ENCODE results near the gene PABPN1L.

Gene PABPN1L, protein sequence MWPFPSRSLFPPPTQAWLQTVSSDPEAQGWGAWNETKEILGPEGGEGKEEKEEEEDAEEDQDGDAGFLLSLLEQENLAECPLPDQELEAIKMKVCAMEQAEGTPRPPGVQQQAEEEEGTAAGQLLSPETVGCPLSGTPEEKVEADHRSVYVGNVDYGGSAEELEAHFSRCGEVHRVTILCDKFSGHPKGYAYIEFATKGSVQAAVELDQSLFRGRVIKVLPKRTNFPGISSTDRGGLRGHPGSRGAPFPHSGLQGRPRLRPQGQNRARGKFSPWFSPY

DNA sequence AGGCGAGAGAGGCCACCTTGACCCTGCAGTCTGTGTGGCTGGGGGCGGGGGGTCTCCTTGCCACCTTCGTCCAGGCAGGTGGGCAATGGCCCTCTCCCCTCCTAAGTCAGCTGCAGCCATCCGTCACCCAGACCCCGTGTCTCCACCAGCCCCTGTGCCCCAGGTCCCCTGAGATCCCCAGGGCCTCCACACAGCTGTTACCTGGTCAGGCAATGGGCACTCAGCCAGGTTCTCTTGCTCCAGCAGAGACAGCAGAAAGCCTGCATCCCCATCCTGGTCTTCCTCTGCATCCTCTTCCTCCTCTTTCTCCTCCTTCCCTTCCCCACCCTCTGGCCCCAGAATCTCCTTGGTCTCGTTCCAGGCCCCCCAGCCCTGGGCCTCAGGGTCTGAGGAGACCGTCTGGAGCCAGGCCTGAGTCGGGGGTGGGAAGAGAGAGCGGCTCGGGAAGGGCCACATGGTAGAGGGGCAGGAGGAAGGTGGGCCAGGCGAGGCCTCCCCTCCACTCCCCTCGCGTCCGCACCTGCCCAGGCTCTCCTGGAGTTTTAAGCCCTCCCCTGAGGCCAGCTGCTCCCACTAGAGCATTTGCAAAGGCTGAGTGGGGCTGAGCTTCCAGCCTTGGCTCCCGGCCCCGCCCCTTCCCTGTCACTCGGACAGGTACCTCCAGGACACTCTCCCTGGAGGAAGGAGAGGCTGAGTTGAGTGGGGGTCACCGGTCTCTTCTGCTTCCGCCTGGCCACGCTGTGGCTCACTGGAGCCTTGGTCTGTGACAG lies at the start of gene PABPN1L:
TSS of gene PABPN1L (minus strand) at position 510 of the 770 bp plus-strand sequence. CDS start at position 456, 54 bp downstream.
- DNase-seq = no peak

DNA sequence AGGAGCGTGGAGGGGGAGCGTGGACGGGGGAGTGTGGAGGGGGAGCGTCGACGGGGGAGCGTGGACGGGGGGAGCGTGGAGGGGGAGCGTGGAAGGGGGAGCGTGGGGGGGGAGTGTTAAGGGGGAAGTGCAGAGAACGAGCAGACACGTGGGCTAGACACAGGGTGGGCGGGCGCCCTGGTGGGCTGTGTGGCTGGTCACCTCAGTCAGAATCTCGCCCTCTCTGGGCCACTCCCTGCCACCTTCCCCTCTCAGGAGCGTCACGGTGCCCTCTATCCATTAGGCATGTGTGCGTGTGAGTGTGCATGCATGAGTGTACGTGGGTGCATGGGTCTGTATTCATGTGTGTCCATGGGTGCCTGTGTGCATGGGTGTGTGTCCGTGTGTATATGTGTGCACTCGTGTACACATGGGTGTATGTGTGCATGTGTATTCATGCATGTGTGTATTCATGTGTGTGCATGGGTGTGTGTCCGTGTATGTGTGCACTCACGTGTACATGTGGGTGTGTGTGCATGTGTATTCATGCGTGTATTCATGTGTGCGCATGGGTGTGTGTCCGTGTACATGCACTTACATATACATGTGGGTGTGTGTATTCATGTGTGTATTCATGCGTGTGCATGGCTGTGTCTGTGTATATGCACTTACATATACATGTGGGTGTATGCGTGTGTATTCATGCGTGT lies 49.3 kb upstream of the PABPN1L start:
- DNase-seq = no peak

DNA sequence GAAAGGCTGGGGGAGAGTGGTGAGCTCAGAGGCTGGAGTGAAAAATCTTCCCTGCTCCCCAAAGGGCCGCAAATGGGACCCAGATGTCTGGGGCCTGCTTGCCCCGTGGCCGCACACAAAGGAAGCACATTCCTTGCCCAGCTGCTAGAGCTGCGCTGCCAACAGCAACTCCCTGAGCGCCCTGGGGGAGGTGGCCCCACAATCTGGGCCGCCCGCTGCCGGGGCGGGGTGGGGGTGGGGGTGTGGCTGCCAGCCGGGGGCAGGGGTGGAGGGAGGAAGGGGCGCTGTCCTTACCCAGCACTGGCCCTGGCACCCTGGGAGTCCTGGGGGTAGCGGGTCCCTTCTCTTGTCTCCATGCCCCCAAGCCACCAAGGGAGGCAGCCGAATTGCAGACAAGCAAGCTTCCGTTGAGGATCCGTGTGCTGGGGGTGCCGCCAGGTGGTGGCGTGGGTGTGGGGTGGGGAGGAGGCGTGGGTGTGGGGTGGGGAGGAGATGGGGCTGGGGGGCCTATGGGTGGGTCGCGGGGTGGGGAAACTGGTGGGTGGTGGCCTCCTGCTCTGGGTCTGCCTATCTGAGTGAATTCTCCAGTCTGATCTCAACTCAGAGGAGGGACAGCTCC lies 48.4 kb upstream of the PABPN1L start:
- DNase-seq = no peak

- DNase-seq = no peak
These were observed 47.4 kb upstream of the PABPN1L start for GRCh38 chr16:88913870-88914269.

- DNase-seq = no peak
These were observed 46.6 kb upstream of the PABPN1L start for GRCh38 chr16:88913001-88913612.

- DNase-seq = no peak
These were observed 46.1 kb upstream of the PABPN1L start for GRCh38 chr16:88912556-88912955.

DNA sequence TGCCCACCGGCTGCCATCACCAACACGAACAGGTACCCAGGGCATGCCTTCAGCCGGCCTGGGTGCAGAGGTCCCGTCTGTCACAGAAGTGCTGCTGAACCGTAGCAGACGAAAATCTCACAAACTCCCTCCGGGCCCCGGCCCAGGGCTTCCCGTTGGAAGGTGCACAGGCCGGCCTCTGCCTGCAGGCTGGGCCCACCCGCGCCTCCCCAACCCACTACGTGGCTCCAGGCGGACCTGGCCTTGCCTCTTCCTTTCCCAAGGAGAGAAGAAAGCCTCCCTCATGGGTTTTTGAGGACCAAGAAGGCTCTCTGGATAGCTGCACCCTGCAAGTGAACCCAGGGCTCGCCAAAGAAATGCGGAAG lies 45.5 kb upstream of the PABPN1L start:
- DNase-seq = no peak

DNA sequence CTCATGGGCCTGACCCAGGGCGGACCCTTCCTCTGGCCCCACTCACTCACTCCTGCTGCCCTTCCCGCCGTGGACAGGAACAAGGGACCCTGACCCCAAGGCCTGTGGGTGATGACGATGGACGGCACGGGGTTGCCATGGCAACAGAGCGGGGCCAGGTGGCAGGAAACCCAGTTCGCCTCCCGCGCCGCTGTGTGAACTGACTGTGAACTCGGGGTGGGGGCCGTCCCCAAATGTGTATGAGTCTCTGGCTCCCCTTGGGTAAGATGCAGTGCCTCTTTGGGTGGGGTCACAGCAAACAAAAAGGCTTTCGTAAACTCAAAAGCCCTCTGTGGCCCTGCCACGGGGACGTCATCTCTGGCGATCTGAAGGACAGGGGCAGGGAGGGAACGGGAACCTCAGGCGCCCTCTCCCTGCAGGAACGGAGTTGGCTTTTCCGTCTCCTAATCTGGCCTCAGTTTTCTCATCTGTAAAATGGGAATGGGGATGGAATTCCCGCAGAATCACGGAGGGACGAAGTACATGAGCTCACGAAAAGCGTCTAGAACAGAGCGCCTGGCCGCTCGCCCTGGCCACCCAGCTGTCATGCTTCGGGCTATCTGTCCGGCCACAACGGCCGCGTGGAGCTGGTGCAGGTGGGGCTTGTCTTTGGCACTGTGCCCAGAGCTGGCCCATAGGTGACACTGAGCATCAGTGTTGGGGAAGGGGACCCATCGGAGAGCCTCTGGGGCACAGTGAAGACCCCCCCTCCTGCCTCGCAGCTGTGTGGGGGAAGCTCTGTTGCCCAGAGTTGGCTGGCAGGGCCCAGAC lies 44.9 kb upstream of the PABPN1L start:
- no peak for DNase-seq

DNA sequence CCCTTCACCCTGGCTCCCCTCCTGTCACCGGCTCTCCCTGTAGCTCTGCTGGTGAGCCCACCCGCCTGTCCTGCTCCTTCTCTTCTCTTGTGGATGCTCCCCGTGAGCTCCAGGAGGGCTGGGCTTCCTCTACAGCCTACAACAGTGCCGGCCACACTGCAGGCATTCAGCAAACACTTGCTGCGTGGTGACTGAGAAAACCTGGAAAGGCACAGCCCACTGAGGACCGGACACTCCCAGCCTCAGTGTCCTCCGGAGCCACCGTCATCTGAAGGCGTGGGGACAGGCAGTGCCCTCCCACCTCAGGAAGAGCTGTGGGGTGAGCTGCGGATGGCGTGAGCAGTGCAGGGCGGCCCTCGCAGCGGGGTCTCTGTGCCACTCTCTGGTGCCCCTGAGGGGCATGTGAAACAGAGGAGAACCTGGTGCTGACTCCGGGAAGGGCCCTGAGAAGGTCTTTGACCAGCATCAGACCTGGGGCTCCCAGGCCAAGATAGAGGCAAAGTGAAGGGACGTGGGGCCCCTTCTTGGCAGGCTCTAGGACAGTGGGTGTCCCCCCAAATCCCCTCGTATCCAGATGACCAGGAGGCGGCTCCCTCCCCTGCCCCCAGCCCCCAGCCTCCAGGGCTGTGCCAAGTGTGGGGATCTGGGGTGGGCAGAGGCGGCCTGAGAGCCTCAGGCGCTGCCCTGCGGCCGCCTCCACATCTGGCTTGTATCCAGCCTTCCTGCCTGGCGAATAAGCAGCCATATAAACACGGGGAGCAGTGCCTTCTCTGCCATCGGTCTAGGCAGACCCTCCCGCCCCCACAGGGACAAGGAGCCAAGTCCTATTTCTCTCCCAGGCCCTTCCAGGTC lies 44.0 kb upstream of the PABPN1L start:
- no peak for DNase-seq

- DNase-seq = no peak
These were observed 43.2 kb upstream of the PABPN1L start for GRCh38 chr16:88909431-88910210.

GRCh38 chr16:88908307-88908706 lies 41.8 kb upstream of the PABPN1L start:
- no peak for DNase-seq

GRCh38 chr16:88907768-88908167 lies 41.3 kb upstream of the PABPN1L start:
- no peak for DNase-seq

DNA sequence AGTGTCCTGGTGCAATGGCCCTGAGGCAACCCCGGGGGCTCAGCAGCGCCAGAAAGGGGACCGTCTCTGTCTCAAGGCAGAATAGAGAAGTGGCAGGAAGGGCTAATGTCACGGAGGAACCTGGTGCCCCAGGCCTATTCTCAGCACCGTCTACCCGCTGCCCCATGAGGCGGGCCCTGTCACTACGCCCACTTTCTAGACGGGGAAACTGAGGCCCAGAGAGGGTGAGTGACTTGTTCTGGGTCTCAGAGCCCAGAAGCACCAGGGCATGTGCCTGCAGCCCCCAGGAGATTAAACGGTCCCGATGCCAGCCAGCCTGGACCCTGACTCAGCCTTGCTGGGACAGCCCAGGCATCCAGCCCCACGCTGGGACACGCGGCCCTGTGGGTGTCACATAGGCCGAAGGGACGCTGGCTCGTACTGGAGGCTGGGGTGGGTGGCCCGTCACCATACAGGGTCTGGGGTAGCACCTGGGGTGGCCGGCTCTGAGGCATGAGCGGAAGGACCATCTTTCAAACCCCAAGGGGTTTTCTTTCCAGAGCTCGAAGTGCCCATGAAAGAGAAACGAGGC lies 40.2 kb upstream of the PABPN1L start:
- DNase-seq = no peak

- no peak for DNase-seq
These were observed 39.6 kb upstream of the PABPN1L start for GRCh38 chr16:88906020-88906419.

DNA sequence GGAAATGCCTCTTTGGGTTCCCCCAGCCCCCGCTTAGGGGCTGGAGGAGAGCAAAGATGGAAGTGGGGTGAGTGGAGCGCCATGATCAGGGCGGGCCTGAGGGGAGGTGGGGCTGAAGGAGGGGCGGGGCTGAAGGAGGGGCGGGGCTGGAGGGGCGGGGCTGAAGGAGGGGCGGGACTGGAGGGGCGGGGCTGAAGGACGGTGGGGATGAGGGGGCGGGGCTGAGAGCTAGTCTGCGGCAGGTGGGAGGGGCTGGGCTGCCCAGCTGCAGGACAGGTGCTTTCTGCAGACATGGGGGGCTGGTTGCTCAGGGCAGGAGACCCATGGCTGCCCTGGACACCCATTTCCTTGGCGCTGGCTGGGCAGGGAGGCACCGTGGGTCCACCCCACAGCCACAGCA lies 39.1 kb upstream of the PABPN1L start:
- peak in 1 of 6 experiments; percentile 9 for DNase-seq

DNA sequence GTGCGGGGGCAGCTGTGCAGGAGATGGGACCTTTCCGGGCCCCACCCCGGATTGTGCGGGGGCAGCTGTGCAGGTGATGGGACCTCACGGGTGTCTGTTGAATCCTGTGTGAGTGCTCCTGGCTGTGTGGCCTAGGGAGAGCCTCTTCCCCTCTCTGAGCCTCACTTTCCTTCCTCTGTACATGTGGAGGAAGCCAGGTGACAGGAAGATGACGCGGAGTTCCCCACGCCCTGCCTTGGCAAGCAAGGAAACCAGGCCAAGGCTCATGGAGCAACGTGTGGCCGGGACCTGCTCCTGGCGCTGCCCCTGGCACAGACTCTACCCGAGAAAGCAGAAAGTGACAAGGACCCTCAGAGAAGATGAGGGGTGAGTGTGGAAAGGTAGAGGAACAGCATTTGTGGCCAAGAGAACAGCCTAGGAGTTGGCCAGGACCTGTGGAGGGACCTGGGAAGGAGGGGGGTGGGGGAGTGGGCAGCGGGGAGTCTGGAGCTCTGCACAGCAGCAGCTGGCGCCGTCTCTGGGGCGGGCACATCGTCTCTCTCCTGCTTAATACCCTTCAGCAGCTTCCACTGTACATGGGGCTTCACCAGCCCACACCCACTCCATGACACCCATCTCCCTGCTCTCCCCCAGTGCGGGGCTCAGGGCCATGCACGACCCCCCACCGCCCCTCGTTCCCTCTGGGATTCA lies 38.4 kb upstream of the PABPN1L start:
- DNase-seq = no peak

DNA sequence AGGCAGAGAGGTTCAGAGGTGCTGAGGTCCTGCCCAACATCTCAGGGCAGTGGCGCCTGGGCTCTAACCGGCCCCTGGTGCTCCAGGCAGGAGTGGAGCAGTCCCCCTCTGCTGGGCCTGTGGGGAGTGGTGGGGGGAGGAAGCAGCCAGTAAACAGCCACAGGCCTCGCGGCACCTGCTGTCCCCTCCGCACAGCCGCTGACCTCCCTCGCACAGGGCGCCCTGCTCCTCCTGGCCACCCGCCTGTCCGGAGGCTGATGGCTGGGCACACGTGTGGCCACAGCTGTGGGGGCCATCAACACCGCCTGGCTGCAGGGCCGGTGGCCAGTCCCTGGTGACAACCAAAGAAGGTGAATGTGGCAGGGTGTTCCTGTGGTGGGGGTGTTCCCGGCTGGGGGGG lies 36.8 kb upstream of the PABPN1L start:
- no peak for DNase-seq

DNA sequence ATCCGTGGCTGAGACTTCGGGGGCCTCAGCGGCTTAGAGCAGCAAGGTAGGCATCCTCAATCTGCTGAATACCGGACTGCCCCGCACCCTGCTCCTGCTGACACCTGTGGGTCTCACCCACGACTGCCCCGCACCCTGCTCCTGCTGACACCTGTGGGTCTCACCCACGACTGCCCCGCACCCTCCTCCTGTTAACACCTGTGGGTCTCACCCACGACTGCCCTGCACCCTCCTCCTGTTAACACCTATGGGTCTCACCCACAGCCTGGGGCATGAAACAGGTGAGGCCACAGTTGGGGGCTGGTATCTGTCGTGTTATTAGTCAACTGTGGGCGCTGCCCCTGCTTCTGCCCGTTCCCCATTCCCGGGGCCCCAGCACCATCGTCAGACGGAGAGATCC lies 36.3 kb upstream of the PABPN1L start:
- no peak for DNase-seq

GRCh38 chr16:88901718-88902337 lies 35.4 kb upstream of the PABPN1L start:
- no peak for DNase-seq
